Activated CD8-positive, alpha-beta T cell treated with anti-CD3 and anti-CD28 coated beads for 36 hours (primary cell): Measurements from ENCODE around the gene LRG1. TPM values are rescaled to one million over a fixed set of nuclear protein-coding genes. Genes with fewer than 3 reads are reported as not detected.

ENCODE experiments used
- ATAC-seq: fragments of 200-7000 bp; cut with Tn5 transposase; one replicate; pipeline ENCODE4 v1.10.0; 2021; ENCODE audit warnings: mild to moderate bottlenecking, moderate library complexity
- CTCF ChIA-PET: fragments of 350-600 bp; sonication (Branson Sonifier 250); formaldehyde crosslinking; loops from one replicate; lab custom pipeline; 2021; ENCODE audit warnings: antibody characterized with exemption; lab: Charles Lee
- POLR2A ChIA-PET: fragments of 350-600 bp; sonication (Branson Sonifier 250); formaldehyde crosslinking; loops from one replicate; lab custom pipeline; 2021; ENCODE audit warnings: antibody characterized with exemption; lab: Charles Lee
- DNase-seq: peaks from one replicate; pipeline ENCODE4 v3.0.0-alpha.2; 2020
- H3K27ac Mint-ChIP-seq: one replicate; pipeline ENCODE4 v1.8.0; 2021; ENCODE audit warnings: mild to moderate bottlenecking, mixed read lengths
- H3K27me3 Mint-ChIP-seq: one replicate; pipeline ENCODE4 v1.8.0; 2021; ENCODE audit warnings: mixed read lengths
- H3K36me3 Mint-ChIP-seq: one replicate; pipeline ENCODE4 v1.8.0; 2021; ENCODE audit warnings: low read depth, mixed read lengths
- H3K4me1 Mint-ChIP-seq: one replicate; pipeline ENCODE4 v1.8.0; 2021; ENCODE audit warnings: low read depth, mixed read lengths
- H3K4me3 Mint-ChIP-seq: one replicate; pipeline ENCODE4 v1.8.0; 2021; ENCODE audit warnings: mild to moderate bottlenecking, moderate library complexity, mixed read lengths
- H3K9me3 Mint-ChIP-seq: one replicate; pipeline ENCODE4 v1.8.0; 2021; ENCODE audit warnings: mixed read lengths
- CTCF ChIP-seq: fragments of 200-600 bp; IDR thresholded peaks from one replicate; pipeline ENCODE4 v1.8.0; 2022; ENCODE audit warnings: antibody characterized with exemption, mild to moderate bottlenecking
- intact Hi-C: fragments of 100-400 bp; cut with micrococcal nuclease; formaldehyde crosslinking; loops from one replicate; pipeline ENCODE4 v1.10.0; 2022
- total RNA-seq, 2 experiments: library from RNA; stranded (reverse); gene quantifications; one replicate each; pipeline ENCODE4 v1.2.3, GENCODE V29; 2021

The LRG1 gene
- total RNA-seq, 2 experiments from 2014 or later: 0.09 TPM; not detected in 1

GRCh38 chr19:4496304-4496703 lies 43.5 kb downstream of the LRG1 start:
- DNase-seq: no peak
- CTCF ChIA-PET: no interaction called here
- Mint-ChIP-seq H3K27me3 (no peaks in the 10 kb centered on the region), H3K36me3 (no peaks in the 10 kb centered on the region), H3K27ac (no peak overlapping the region), H3K9me3 (no peaks in the 10 kb centered on the region), H3K4me3 (no peak overlapping the region), H3K4me1 (no peaks in the 10 kb centered on the region)
- no peak for ATAC-seq
- no peak for TF ChIP-seq CTCF
- intact Hi-C loops: no loop called here
- POLR2A ChIA-PET: no interaction called here

- no peaks in the 10 kb centered on the region for H3K27me3 Mint-ChIP-seq
- CTCF ChIA-PET: no interaction called here
- ATAC-seq: peak; percentile 55
These were observed 44.4 kb downstream of the LRG1 start for GRCh38 chr19:4495471-4495870.

GRCh38 chr19:4494691-4495064 lies 45.2 kb downstream of the LRG1 start:
- H3K27ac Mint-ChIP-seq: no peak overlapping the region
- intact Hi-C loops: no loop called here

More at GRCh38 chr19:4495471-4495870, 44.4 kb downstream of the LRG1 start:
- intact Hi-C loops: no loop called here
- H3K36me3 Mint-ChIP-seq: no peaks in the 10 kb centered on the region
- H3K27ac Mint-ChIP-seq: no peak overlapping the region
- no peaks in the 10 kb centered on the region for H3K4me1 Mint-ChIP-seq
- TF ChIP-seq CTCF: no peak
- H3K9me3 Mint-ChIP-seq: no peaks in the 10 kb centered on the region
- no peak overlapping the region for H3K4me3 Mint-ChIP-seq
- POLR2A ChIA-PET: no interaction called here
- DNase-seq: no peak

GRCh38 chr19:4493929-4494690 lies 45.7 kb downstream of the LRG1 start:
- Mint-ChIP-seq H3K27me3 (no peaks in the 10 kb centered on the region), H3K36me3 (peaks cover 4% of the 10 kb centered on the region), H3K4me1 (no peaks in the 10 kb centered on the region), H3K9me3 (no peaks in the 10 kb centered on the region), H3K27ac (no peak overlapping the region), H3K4me3 (no peak overlapping the region)
- ChIA-PET POLR2A (no interaction called here), CTCF (no interaction called here)
- ATAC-seq (no peak), DNase-seq (no peak)
- intact Hi-C loops: no loop called here
- TF ChIP-seq CTCF: no peak

More at GRCh38 chr19:4494691-4495064, 45.2 kb downstream of the LRG1 start:
- H3K4me3 Mint-ChIP-seq: no peak overlapping the region
- ATAC-seq (no peak), DNase-seq (no peak)
- peaks cover 4% of the 10 kb centered on the region for H3K36me3 Mint-ChIP-seq
- CTCF ChIA-PET: no interaction called here
- POLR2A ChIA-PET: no interaction called here
- no peak for TF ChIP-seq CTCF
- H3K4me1 Mint-ChIP-seq: no peaks in the 10 kb centered on the region
- no peaks in the 10 kb centered on the region for H3K27me3 Mint-ChIP-seq
- no peaks in the 10 kb centered on the region for H3K9me3 Mint-ChIP-seq

GRCh38 chr19:4493104-4493928 lies 46.5 kb downstream of the LRG1 start:
- POLR2A ChIA-PET: no interaction called here
- DNase-seq (no peak), ATAC-seq (no peak)
- CTCF ChIA-PET: no interaction called here
- H3K4me1 Mint-ChIP-seq: no peaks in the 10 kb centered on the region
- H3K27ac Mint-ChIP-seq: no peak overlapping the region
- H3K9me3 Mint-ChIP-seq: no peaks in the 10 kb centered on the region
- H3K4me3 Mint-ChIP-seq: no peak overlapping the region
- H3K36me3 Mint-ChIP-seq: peaks cover 4% of the 10 kb centered on the region
- H3K27me3 Mint-ChIP-seq: no peaks in the 10 kb centered on the region
- TF ChIP-seq CTCF: no peak
- intact Hi-C loops: no loop called here
